SU-DHL-6 (cell line): ENCODE measurements around the gene POT1.

Experiments
- H2AFZ ChIP-seq: fragments of 200-600 bp; sonication (generic); 2 replicates; pipeline ENCODE4 v1.6.1; 2014; ENCODE audit warnings: low read depth, mild to moderate bottlenecking, moderate library complexity, mixed read lengths, antibody characterized with exemption, low read length; ENCODE audit not compliant: severe bottlenecking
- H3F3A ChIP-seq: fragments of 200-600 bp; shearing (Covaris generic); 2 replicates; pipeline ENCODE4 v1.6.0; 2016; ENCODE audit warnings: antibody characterized with exemption, mild to moderate bottlenecking; ENCODE audit not compliant: insufficient read depth
- H3K27ac ChIP-seq: fragments of 200-600 bp; sonication (generic); 2 replicates; pipeline ENCODE4 v1.5.1; 2016; ENCODE audit warnings: low read depth, mild to moderate bottlenecking, low read length, moderate library complexity, mixed read lengths
- H3K27me3 ChIP-seq: fragments of 200-600 bp; sonication (generic), shearing (Covaris generic); 2 replicates; pipeline ENCODE4 v1.6.0; 2014; ENCODE audit warnings: mild to moderate bottlenecking, low read length
- H3K36me3 ChIP-seq: fragments of 200-600 bp; sonication (generic); 2 replicates; pipeline ENCODE4 v1.6.1; 2014; ENCODE audit warnings: mild to moderate bottlenecking, low read length, mixed read lengths
- H3K4me2 ChIP-seq: fragments of 300-600, 200-600 bp; shearing (Covaris generic), sonication (generic); 2 replicates; pipeline ENCODE4 v1.6.0; 2014; ENCODE audit warnings: low read length, low read depth, mild to moderate bottlenecking; ENCODE audit not compliant: poor library complexity, severe bottlenecking
- H3K4me3 ChIP-seq: fragments of 200-600 bp; sonication (generic); 2 replicates; pipeline ENCODE4 v1.5.1; 2014; ENCODE audit warnings: antibody characterized with exemption, low read length, mild to moderate bottlenecking, mixed read lengths; ENCODE audit not compliant: insufficient read depth, poor library complexity, severe bottlenecking
- H3K79me2 ChIP-seq: fragments of 200-600 bp; sonication (generic); 2 replicates; pipeline ENCODE4 v1.6.1; 2014; ENCODE audit warnings: mild to moderate bottlenecking, low read length, moderate library complexity; ENCODE audit not compliant: insufficient read depth
- H3K9ac ChIP-seq: fragments of 200-600 bp; sonication (generic); 2 replicates; pipeline ENCODE4 v1.7.0; 2014; ENCODE audit warnings: mild to moderate bottlenecking, low read length
- H3K9me2 ChIP-seq: fragments of 200-600 bp; sonication (generic); replicated peaks from 2 replicates; pipeline ENCODE4 v1.6.1; 2014; ENCODE audit warnings: low read length; ENCODE audit not compliant: insufficient read depth
- H3K9me3 ChIP-seq: fragments of 200-600 bp; sonication (generic); 2 replicates; pipeline ENCODE4 v1.6.1; 2014; ENCODE audit warnings: low read length, mixed read lengths; ENCODE audit not compliant: insufficient read depth
- H4K20me1 ChIP-seq: fragments of 200-600 bp; sonication (generic); 2 replicates; pipeline ENCODE4 v1.6.1; 2014; ENCODE audit warnings: low read depth, mild to moderate bottlenecking, antibody characterized with exemption, low read length, moderate library complexity, mixed read lengths
- CTCF ChIP-seq: fragments of 200-600 bp; sonication (generic); IDR thresholded peaks from one replicate; pipeline ENCODE4 v1.5.1; 2017; ENCODE audit warnings: antibody characterized with exemption, mild to moderate bottlenecking, low read length, moderate library complexity; ENCODE audit not compliant: insufficient read depth, poor library complexity, severe bottlenecking
- EZH2phosphoT487 ChIP-seq: fragments of 200-600 bp; sonication (generic), shearing (Covaris generic); conservative IDR thresholded peaks from 2 replicates; pipeline ENCODE4 v1.6.1; 2018; ENCODE audit warnings: mild to moderate bottlenecking, antibody characterized with exemption, low read length, moderate library complexity, mixed read lengths

Gene POT1

GRCh38 chr7:124810605-124811004 is 119.0 kb downstream of the POT1 start:
- Histone ChIP-seq H3F3A (no peaks in the 10 kb centered on the region), H4K20me1 (no peaks in the 10 kb centered on the region), H3K4me3 (no peak overlapping the region), H3K27me3 (no peaks in the 10 kb centered on the region), H3K9ac (no peak overlapping the region), H3K36me3 (no peaks in the 10 kb centered on the region), H3K9me3 (no peaks in the 10 kb centered on the region), H3K9me2 (no peaks in the 10 kb centered on the region), H3K79me2 (no peaks in the 10 kb centered on the region), H3K4me2 (no peak overlapping the region), H2AFZ (no peak overlapping the region), H3K27ac (no peak overlapping the region)
- TF ChIP-seq CTCF (no peak), EZH2phosphoT487 (no peak)

GRCh38 chr7:124808206-124808605 is 121.4 kb downstream of the POT1 start:
- Histone ChIP-seq H3K4me3 (no peak overlapping the region), H3K9me3 (no peaks in the 10 kb centered on the region), H3F3A (no peaks in the 10 kb centered on the region)

GRCh38 chr7:124801330-124801895 is 128.2 kb downstream of the POT1 start:
- H3K79me2 ChIP-seq: no peaks in the 10 kb centered on the region
- H3K27me3 ChIP-seq: no peaks in the 10 kb centered on the region
- no peak overlapping the region for H2AFZ ChIP-seq
- TF ChIP-seq CTCF (no peak), EZH2phosphoT487 (no peak)
- no peak overlapping the region for H3K4me2 ChIP-seq
- H3K9me2 ChIP-seq: no peaks in the 10 kb centered on the region
- no peak overlapping the region for H3K9ac ChIP-seq
- H3K9me3 ChIP-seq: no peaks in the 10 kb centered on the region
- H3K4me3 ChIP-seq: no peak overlapping the region
- no peaks in the 10 kb centered on the region for H3F3A ChIP-seq
- H3K27ac ChIP-seq: no peak overlapping the region
- H4K20me1 ChIP-seq: no peaks in the 10 kb centered on the region
- H3K36me3 ChIP-seq: no peaks in the 10 kb centered on the region

More at GRCh38 chr7:124808206-124808605, 121.4 kb downstream of the POT1 start:
- Histone ChIP-seq H3K27ac (no peak overlapping the region), H3K9me2 (no peaks in the 10 kb centered on the region), H3K9ac (no peak overlapping the region), H3K36me3 (no peaks in the 10 kb centered on the region), H3K27me3 (no peaks in the 10 kb centered on the region), H4K20me1 (no peaks in the 10 kb centered on the region), H3K4me2 (no peak overlapping the region), H3K79me2 (no peaks in the 10 kb centered on the region), H2AFZ (no peak overlapping the region)
- TF ChIP-seq CTCF: no peak
- no peak for TF ChIP-seq EZH2phosphoT487
